ENCODE data around the gene ARHGAP27. TPM values are rescaled to one million over a fixed set of nuclear protein-coding genes. Genes with fewer than 3 reads are reported as not detected.
"Not testable (repeated sequence)": the region's sequence is repeated elsewhere in the genome, so short reads cannot be mapped to it uniquely, and the experiment has no call there.

Gene ARHGAP27
- 74.4 and 80.9 TPM in 2 replicates for total RNA-seq

GRCh38 chr17:45432405-45433158 is at the start of gene ARHGAP27:
TSS of gene ARHGAP27 (minus strand) at chr17:45432870. CDS start at chr17:45430279, 2,591 bp downstream.
- intact Hi-C loops (cut with micrococcal nuclease) = no loop called here

DNA sequence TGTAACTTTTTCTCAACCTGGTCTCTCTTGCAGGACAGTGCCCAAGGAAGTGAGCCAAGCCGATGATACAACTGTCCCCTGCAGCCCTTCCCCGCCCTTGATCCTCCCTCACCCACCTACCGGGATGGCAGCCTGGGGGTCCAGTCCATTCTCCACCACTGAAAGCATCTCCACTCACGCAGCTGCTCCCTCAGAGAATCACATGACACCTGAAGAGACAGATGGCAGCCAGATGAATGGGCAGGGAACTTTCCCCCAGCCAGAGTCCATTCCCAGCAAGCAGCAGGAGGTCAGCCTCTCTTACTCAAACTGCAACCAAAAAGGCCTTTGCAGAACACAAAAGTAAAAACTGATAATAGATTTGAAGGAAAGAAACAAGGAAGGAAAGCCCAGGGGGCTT is 49.6 kb upstream of the ARHGAP27 start:
- intact Hi-C loops (cut with micrococcal nuclease) = not testable (repeated sequence)

DNA sequence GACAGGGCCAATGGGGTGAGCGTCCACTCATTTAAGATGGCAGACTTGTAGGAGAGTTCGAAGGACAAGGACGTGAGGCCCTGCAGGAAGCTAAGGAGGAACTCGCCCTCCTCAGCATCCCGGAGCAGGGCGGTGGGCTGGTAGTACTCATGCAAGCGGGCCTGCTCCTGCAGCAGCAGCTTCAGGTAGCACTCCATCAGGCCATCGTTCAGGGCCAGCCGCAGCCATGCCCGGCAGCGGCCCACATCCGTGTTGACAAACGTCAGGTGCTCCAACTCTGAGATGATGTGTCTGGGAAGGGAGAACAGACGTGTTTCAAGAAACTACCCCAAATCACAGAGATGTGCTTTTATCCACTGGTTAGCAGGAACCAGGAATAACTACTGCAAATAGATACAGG is 42.8 kb upstream of the ARHGAP27 start:
- intact Hi-C loops (cut with micrococcal nuclease) = not testable (repeated sequence)

DNA sequence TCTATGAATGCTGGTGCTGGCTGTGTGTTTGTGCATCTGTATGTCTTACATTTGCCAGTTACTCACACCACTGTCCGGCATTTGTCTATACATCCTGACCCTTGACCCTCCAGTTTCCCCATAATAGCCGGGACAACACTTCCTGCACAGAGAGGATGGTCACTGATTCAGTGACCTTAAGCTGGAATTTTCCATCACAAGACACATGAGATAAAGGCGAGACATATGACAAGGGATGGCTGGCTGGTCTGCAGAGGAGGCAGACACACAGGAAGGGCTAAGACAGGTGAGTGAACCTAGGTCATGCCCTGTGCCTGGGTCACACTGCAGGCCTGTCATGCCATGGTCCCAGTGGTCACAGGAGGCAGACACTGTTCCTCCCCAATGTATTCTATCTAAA is 39.6 kb upstream of the ARHGAP27 start:
- intact Hi-C loops (cut with micrococcal nuclease) = not testable (repeated sequence)

- intact Hi-C loops (cut with micrococcal nuclease) = not testable (repeated sequence)
These were observed 36.5 kb upstream of the ARHGAP27 start for GRCh38 chr17:45469204-45469563.

- intact Hi-C loops (cut with micrococcal nuclease) = not testable (repeated sequence)
These were observed 35.9 kb upstream of the ARHGAP27 start for GRCh38 chr17:45468293-45469203.

DNA sequence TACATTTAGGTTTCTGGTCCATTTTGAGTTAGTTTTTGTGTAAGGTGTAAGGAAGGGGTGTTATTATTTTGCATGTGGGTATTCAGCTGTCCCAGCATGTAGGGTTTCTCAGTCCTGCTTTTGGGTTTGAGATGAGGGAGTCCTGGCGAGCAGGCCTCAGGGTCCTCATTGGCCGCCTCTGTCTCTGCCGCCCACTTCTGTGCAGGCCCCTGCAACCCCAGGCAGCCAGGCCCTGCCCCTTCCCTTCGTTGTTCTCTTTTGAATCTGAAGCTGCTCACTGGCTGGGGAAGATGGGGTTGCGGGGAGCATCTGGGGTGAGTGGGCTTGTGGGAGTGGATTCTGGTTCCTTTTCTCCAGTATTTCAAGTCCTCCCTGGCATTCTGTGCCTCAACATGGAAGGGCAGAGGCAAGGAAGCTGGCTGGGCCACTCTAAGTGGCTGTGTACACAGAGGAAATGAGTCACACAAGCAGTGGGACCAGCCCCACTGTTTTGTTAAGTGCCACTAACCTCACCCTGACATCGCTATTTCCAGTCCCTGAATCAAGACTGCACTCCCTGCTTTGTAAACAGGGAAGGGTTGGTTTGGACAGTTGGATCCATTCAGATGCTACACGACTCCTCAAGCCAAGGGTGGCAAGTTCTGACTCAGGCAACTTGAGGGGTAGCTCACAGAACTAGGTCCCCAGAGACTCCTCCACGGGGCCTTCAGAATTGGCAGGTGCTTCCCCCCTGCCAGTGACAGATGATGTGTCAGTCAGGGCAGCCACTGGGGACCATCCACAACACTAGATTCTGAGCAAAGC is 29.1 kb upstream of the ARHGAP27 start:
- intact Hi-C loops (cut with micrococcal nuclease) = not testable (repeated sequence)

- intact Hi-C loops (cut with micrococcal nuclease) = not testable (repeated sequence)
These were observed 27.8 kb upstream of the ARHGAP27 start for GRCh38 chr17:45460422-45460821.

DNA sequence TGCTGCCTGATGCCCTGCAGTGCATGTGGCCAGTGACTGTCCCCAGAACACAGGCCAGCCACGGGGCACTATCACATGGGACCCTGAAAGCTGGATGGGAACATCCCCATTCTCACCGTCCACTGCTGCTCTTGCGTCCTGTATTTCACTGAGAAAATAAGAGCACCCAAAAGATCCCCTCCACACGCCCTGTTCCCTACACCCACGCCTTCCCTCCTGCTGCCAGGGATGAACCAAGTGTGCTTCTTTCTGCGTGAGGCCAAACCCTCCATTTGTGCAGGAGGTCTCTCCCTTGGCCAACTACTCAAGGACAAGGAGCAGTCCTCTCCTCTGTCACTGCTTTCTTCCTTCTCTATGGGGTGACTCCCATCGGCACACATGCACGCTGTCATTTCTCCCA is 21.7 kb upstream of the ARHGAP27 start:
- intact Hi-C loops (cut with micrococcal nuclease) = not testable (repeated sequence)

DNA sequence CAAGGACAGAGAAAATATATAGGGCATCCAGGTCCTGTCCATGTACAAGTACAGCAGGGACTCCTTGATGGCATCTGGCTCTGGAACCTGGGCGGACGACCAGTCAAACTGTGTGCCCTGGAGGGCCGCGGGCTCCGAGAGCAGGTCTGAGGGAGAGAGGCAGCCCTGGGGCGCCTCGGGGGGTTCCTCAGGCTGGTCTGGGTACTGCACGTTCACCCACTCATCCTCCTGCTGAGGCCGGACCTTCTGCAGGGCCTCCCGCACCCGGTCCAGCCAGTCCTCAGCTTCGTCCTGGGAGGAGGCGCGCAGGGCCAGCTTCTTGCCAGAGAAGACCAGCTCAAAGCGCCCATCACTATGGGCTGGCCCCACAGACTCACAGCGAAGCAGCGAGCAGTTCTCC is 21.1 kb upstream of the ARHGAP27 start:
- intact Hi-C loops (cut with micrococcal nuclease) = not testable (repeated sequence)

GRCh38 chr17:45453225-45453534 is 20.5 kb upstream of the ARHGAP27 start:
- intact Hi-C loops (cut with micrococcal nuclease) = not testable (repeated sequence)

- intact Hi-C loops (cut with micrococcal nuclease) = not testable (repeated sequence)
These were observed 19.9 kb upstream of the ARHGAP27 start for GRCh38 chr17:45452329-45453224.

- intact Hi-C loops (cut with micrococcal nuclease) = not testable (repeated sequence)
These were observed 19.0 kb upstream of the ARHGAP27 start for GRCh38 chr17:45451660-45452059.

GRCh38 chr17:45451131-45451530 is 18.5 kb upstream of the ARHGAP27 start:
- intact Hi-C loops (cut with micrococcal nuclease) = no loop called here

- intact Hi-C loops (cut with micrococcal nuclease) = not testable (repeated sequence)
These were observed 17.1 kb upstream of the ARHGAP27 start for GRCh38 chr17:45449708-45450329.

DNA sequence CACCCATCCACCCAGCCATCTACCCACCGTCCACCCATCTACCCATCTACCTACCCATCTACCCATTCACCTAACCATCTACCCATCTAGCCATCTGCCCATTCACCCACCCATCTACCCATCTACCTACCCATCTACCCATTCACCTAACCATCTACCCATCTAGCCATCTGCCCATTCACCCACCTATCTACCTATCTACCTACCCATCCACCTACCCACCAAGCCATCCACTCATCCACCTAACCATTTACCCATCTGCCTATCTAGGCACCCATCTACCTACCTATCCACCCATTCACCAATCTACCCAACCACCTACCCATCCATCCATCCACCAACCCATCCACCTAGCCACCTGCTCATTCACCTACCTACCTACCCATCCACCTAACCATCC is 16.6 kb upstream of the ARHGAP27 start:
- intact Hi-C loops (cut with micrococcal nuclease) = not testable (repeated sequence)

GRCh38 chr17:45448483-45448882 is 15.8 kb upstream of the ARHGAP27 start:
- intact Hi-C loops (cut with micrococcal nuclease) = not testable (repeated sequence)

DNA sequence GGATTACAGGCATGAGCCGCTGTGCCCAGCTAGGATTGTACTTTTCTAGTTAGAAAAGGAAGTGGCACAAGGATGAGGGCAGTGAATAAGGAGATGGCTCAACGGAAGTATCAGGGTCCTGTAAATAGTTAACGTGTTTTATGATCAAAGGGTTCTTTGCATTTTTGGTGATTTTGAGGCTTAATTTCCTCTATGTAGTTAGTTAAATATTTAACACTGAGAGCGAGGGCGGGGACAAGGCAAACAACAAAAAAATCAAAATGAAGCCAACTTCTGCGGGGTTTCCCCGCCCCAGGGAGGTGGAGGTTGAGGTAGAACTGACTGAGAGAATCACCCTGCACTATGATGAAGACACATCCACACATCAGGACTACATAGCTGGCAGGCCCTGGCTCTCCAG is 15.4 kb upstream of the ARHGAP27 start:
- intact Hi-C loops (cut with micrococcal nuclease) = not testable (repeated sequence)

GRCh38 chr17:45447650-45448049 is 15.0 kb upstream of the ARHGAP27 start:
- intact Hi-C loops (cut with micrococcal nuclease) = not testable (repeated sequence)

Measured in T-helper 2 cell treated with Interferon-gamma antibody and Interleukin-4, amounts not matched to agents 100 ng/mL and 5 ng/mL, for 36 hours (primary cell).